ENCODE data around the gene ARHGAP6. TPM values are rescaled to one million over a fixed set of nuclear protein-coding genes. Genes with fewer than 3 reads are reported as not detected.

ARHGAP6 gene
- polyA plus RNA-seq, 1 experiment: 1.3 TPM

DNA sequence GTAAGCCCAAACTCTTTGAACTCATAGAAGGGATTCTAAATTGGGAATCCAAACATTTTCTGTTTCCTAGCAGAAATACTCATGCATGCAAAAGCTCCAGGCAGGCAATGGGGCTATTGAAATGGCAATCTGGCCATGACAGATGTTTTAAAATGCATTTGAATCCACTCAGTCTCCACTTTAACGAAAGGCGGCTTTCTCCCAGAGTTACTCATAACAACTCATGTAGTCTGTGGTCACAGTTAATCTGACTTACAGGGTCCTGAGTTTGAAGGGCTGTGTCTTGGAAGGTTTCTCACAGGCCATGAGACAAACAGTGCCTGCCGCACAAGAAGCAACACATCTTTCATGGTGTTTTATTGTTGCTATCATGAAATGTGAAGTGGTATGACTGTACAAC, 186.8 kb downstream of the ARHGAP6 start:
- CTCF ChIA-PET: no interaction called here
- no peak for DNase-seq (ENCODE audit: low read depth)

DNA sequence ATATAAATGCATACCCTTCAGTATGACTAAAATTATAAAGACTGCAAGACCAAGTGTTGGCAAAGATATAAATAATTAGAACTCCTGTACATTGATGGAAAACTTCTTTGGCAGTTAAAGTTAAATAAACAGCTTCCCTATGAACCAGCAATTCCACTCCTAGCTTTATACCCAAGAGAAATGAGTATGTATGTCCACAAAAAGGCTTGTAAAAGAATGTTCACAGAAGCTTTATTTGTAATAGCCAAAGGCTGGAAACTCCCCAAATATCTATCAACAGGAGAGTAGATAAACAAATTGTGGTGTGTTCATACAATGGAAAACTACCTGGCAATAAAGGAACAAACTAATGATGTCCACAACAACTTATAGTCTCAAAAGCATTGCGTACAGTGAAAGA, 187.7 kb downstream of the ARHGAP6 start:
- Histone ChIP-seq H3K27me3 (ENCODE audit: control insufficient read depth, insufficient read depth, low read length) (no peaks in the 10 kb centered on the region), H3K36me3 (ENCODE audit: control insufficient read depth, insufficient read depth, low read length) (no peaks in the 10 kb centered on the region), H3K4me3 (ENCODE audit: low read depth, low read length) (no peak overlapping the region)
- DNase-seq (ENCODE audit: low read depth): no peak
- ChIA-PET POLR2A (no interaction called here), CTCF (no interaction called here)
- TF ChIP-seq, protein P1, sequence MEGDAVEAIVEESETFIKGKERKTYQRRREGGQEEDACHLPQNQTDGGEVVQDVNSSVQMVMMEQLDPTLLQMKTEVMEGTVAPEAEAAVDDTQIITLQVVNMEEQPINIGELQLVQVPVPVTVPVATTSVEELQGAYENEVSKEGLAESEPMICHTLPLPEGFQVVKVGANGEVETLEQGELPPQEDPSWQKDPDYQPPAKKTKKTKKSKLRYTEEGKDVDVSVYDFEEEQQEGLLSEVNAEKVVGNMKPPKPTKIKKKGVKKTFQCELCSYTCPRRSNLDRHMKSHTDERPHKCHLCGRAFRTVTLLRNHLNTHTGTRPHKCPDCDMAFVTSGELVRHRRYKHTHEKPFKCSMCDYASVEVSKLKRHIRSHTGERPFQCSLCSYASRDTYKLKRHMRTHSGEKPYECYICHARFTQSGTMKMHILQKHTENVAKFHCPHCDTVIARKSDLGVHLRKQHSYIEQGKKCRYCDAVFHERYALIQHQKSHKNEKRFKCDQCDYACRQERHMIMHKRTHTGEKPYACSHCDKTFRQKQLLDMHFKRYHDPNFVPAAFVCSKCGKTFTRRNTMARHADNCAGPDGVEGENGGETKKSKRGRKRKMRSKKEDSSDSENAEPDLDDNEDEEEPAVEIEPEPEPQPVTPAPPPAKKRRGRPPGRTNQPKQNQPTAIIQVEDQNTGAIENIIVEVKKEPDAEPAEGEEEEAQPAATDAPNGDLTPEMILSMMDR (IDR thresholded peaks at IDR 0.05; ENCODE audit: insufficient read depth, low read depth, low read length): no peak

More for the DNA sequence above, 186.8 kb downstream of the ARHGAP6 start:
- Histone ChIP-seq H3K36me3 (ENCODE audit: control insufficient read depth, insufficient read depth, low read length) (no peaks in the 10 kb centered on the region), H3K4me3 (ENCODE audit: low read depth, low read length) (no peak overlapping the region), H3K27me3 (ENCODE audit: control insufficient read depth, insufficient read depth, low read length) (no peaks in the 10 kb centered on the region)
- TF ChIP-seq, protein P1 (IDR thresholded peaks at IDR 0.05; ENCODE audit: insufficient read depth, low read depth, low read length): no peak
- POLR2A ChIA-PET: no interaction called here

DNA sequence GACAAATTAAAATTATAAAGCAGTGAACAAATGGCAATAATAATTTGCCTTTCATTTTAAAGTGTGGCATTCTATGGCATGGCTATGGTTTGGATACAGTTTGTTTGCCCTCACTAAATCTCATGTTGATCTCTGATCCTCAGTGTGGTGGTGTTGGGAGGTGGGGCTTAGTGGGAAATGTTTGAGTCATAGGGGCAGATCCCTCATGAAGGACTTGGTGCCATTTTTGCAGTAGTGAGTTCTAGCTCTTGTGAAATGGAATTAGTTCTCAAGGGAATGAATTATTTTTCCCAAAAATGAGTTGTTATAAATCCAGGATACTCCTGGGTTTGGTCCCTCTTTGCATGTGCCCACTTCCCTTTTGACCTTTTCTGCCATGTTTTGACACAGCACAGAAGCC, 191.1 kb downstream of the ARHGAP6 start:
- H3K4me3 ChIP-seq (ENCODE audit: low read depth, low read length): no peak overlapping the region
- no peak for DNase-seq (ENCODE audit: low read depth)

DNA sequence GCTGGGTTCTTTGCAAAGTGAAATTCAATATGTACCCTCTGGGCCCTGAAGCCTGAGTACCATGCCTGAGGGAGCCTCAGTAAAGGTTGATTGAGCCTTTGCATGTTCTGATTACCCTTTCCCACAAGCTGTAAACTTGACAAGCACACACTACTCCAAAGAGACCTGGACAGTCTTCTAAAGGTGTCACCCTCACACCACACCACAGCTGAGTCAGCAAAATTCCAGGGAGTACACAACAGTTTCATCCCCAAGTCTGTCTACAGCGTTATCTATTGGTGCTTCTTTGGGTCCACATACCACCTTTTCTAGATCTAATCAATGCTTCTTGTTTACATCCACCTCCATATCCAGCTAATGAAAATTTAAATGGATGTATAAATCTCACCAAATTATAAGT, 191.7 kb downstream of the ARHGAP6 start:
- Histone ChIP-seq H3K27me3 (ENCODE audit: control insufficient read depth, insufficient read depth, low read length) (no peaks in the 10 kb centered on the region), H3K36me3 (ENCODE audit: control insufficient read depth, insufficient read depth, low read length) (no peaks in the 10 kb centered on the region), H3K4me3 (ENCODE audit: low read depth, low read length) (no peak overlapping the region)
- TF ChIP-seq, protein P1 (IDR thresholded peaks at IDR 0.05; ENCODE audit: insufficient read depth, low read depth, low read length): no peak
- CTCF ChIA-PET: interaction anchor here (0.9 kb wide), 1 partner anchor 53 kb away, joined by 3 read pairs; no protein-coding TSS in a partner anchor
- POLR2A ChIA-PET: no interaction called here
- DNase-seq (ENCODE audit: low read depth): no peak

More for the DNA sequence above, 191.1 kb downstream of the ARHGAP6 start:
- TF ChIP-seq, protein P1 (IDR thresholded peaks at IDR 0.05; ENCODE audit: insufficient read depth, low read depth, low read length): no peak
- ChIA-PET POLR2A (no interaction called here), CTCF (interaction anchor here (0.9 kb wide), 1 partner anchor 53 kb away, joined by 3 read pairs; no protein-coding TSS in a partner anchor)
- Histone ChIP-seq H3K36me3 (ENCODE audit: control insufficient read depth, insufficient read depth, low read length) (no peaks in the 10 kb centered on the region), H3K27me3 (ENCODE audit: control insufficient read depth, insufficient read depth, low read length) (no peaks in the 10 kb centered on the region)

DNA sequence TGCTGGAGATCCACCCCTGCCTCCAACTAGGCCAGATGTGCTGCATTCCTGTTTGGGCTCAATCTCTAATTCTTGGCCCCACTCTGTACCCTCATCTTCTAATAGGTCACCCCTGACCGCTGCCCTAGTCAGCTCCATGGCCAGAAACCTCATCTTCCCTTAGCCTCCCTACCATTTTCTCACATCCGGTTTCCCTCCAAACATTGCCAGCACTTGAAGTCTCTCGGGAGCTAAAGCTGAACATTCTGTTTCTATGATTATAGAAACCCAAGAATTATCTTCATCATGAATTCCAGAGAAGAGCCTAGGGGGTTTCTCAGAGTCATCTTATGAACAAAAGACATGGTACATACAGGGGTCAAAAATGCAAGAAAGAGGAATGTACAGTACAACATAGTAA, 192.8 kb downstream of the ARHGAP6 start:
- CTCF ChIA-PET: interaction anchor here (0.7 kb wide), 1 partner anchor 324 kb away, joined by 3 read pairs; no protein-coding TSS in a partner anchor
- no peak overlapping the region for H3K4me3 ChIP-seq (ENCODE audit: low read depth, low read length)
- DNase-seq (ENCODE audit: low read depth): no peak
- TF ChIP-seq, protein P1 (IDR thresholded peaks at IDR 0.05; ENCODE audit: insufficient read depth, low read depth, low read length): no peak
- POLR2A ChIA-PET: no interaction called here
- no peaks in the 10 kb centered on the region for H3K27me3 ChIP-seq (ENCODE audit: control insufficient read depth, insufficient read depth, low read length)
- H3K36me3 ChIP-seq (ENCODE audit: control insufficient read depth, insufficient read depth, low read length): no peaks in the 10 kb centered on the region

Data from BJ (cell line).